K562 (cell line): ENCODE data around the gene GJC2. TPM values are rescaled to one million over a fixed set of nuclear protein-coding genes. Genes with fewer than 3 reads are reported as not detected.

Experiments used
- BRD9 ChIP-seq: fragments of 450-650 bp; IDR thresholded peaks from 2 replicates; pipeline ENCODE4 v1.6.1; 2018; ENCODE audit warnings: low read depth; ENCODE audit not compliant: partially characterized antibody
- ETV1 ChIP-seq: fragments of 450-650 bp; conservative IDR thresholded peaks from 2 replicates; pipeline ENCODE4 v1.6.1; 2016; ENCODE audit warnings: missing genetic modification characterization, control low read depth, low read depth, missing compliant biosample characterization
- KLF13 ChIP-seq: fragments of 450-650 bp; IDR thresholded peaks from 2 replicates; pipeline ENCODE4 v1.6.1; 2016; ENCODE audit warnings: missing genetic modification characterization, low read depth, mild to moderate bottlenecking, missing compliant biosample characterization, moderate library complexity, borderline replicate concordance
- THRAP3 ChIP-seq: fragments of 450-650 bp; IDR thresholded peaks from 2 replicates; pipeline ENCODE4 v1.6.1; 2016; ENCODE audit warnings: mild to moderate bottlenecking, inconsistent platforms, borderline replicate concordance
- TRIM28 ChIP-seq: fragments of 450-650 bp; IDR thresholded peaks from 2 replicates; pipeline ENCODE4 v1.6.1; 2017
- ZNF217 ChIP-seq: sonication (generic); formaldehyde crosslinking; IDR thresholded peaks from 2 replicates; pipeline ENCODE4 v1.8.0; 2022; ENCODE audit warnings: mild to moderate bottlenecking, missing genetic modification reagents
- ZNF512 ChIP-seq: IDR thresholded peaks from 2 replicates; pipeline ENCODE4 v1.6.1; 2016; ENCODE audit warnings: missing genetic modification characterization, missing compliant biosample characterization
- ZNF76 ChIP-seq: fragments of 250-450 bp; sonication (Bioruptor Pico); IDR thresholded peaks from 2 replicates; pipeline ENCODE4 v1.4.0; 2020; ENCODE audit warnings: mild to moderate bottlenecking, moderate library complexity, borderline replicate concordance
- polyA plus RNA-seq, 8 experiments: library from polyadenylated mRNA; depleted of rRNA in 4 of 8; stranded (reverse) in 5 of 8; unstranded in 3 of 8; fragments of >200 nt; fragmentation: Nextera tagmentation in 2 of 8; fragmentation: Illumina TruSeq in 1 of 8; extraction: Ambion mirVana in 2 of 8; extraction: Trizol in 1 of 8; gene quantifications; 2 replicates each; pipeline versions ENCODE4 v1.2.1 to v1.2.3, GENCODE V29; 2011 to 2014; ENCODE audit warnings: inconsistent platforms in 1 of 8, missing spikeins in 1 of 8
- total RNA-seq, 7 experiments: library from RNA; depleted of rRNA in 6 of 7; stranded (reverse); fragments of >200 nt in 6 of 7; fragmentation: Illumina TruSeq in 2 of 7; extraction: Trizol in 2 of 7; gene quantifications; 2 replicates each; pipeline versions ENCODE4 v1.2.1 to v1.2.3, GENCODE V29; 2011 to 2021; ENCODE audit warnings: low replicate concordance in 1 of 7
- TF ChIP-seq, protein P1 (sequence below), 3 experiments: fragments of 200-800 bp in 1 of 3; fragments of 250-450 bp in 1 of 3; fragments of 450-650 bp in 1 of 3; sonication (Bioruptor Pico) in 1 of 3; sonication (Bioruptor generic) in 1 of 3; formaldehyde crosslinking in 1 of 3; IDR thresholded peaks; 2 replicates each; pipeline versions ENCODE4 v1.6.1 to v1.8.0; 2016 to 2022; ENCODE audit warnings: mild to moderate bottlenecking in 2 of 3, missing genetic modification characterization in 2 of 3, missing compliant biosample characterization in 1 of 3, moderate library complexity in 1 of 3

GJC2 gene
- total and polyA plus RNA-seq, 9 of the 15 experiments (the other 6 are each of a cell fraction or from before 2014, with no cell fraction given) = 0.03 to 0.62 (median 0.11) TPM; not detected in 2

- TF ChIP-seq ZNF512 (tag) = no peak
- no peak for TF ChIP-seq BRD9
- no peak for TF ChIP-seq KLF13 (tag)
- TF ChIP-seq THRAP3 = no peak
- TF ChIP-seq, protein P1, sequence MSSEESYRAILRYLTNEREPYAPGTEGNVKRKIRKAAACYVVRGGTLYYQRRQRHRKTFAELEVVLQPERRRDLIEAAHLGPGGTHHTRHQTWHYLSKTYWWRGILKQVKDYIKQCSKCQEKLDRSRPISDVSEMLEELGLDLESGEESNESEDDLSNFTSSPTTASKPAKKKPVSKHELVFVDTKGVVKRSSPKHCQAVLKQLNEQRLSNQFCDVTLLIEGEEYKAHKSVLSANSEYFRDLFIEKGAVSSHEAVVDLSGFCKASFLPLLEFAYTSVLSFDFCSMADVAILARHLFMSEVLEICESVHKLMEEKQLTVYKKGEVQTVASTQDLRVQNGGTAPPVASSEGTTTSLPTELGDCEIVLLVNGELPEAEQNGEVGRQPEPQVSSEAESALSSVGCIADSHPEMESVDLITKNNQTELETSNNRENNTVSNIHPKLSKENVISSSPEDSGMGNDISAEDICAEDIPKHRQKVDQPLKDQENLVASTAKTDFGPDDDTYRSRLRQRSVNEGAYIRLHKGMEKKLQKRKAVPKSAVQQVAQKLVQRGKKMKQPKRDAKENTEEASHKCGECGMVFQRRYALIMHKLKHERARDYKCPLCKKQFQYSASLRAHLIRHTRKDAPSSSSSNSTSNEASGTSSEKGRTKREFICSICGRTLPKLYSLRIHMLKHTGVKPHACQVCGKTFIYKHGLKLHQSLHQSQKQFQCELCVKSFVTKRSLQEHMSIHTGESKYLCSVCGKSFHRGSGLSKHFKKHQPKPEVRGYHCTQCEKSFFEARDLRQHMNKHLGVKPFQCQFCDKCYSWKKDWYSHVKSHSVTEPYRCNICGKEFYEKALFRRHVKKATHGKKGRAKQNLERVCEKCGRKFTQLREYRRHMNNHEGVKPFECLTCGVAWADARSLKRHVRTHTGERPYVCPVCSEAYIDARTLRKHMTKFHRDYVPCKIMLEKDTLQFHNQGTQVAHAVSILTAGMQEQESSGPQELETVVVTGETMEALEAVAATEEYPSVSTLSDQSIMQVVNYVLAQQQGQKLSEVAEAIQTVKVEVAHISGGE (CRISPR knock-in tag; IDR thresholded peaks at IDR 0.05) = no peak
- no peak for TF ChIP-seq TRIM28
- no peak for TF ChIP-seq ZNF76 (CRISPR knock-in tag)
- TF ChIP-seq ZNF217 = no peak
- no peak for TF ChIP-seq ETV1
Observed at GRCh38 chr1:228197555-228198147, 47.9 kb downstream of the GJC2 start (continued).
